Uterus (tissue), 4 donors: Measurements from ENCODE around the gene GNS. TPM values are rescaled to one million over a fixed set of nuclear protein-coding genes. Genes with fewer than 3 reads are reported as not detected.
A peak's percentile ranks its signal among the peaks of the same experiment; 100 is the strongest.

ENCODE experiments used
- DNase-seq, 2 donors: peaks; one replicate each; pipeline ENCODE4 v3.0.0-alpha.2; 2019 to 2020
- H3K27ac ChIP-seq, 2 donors: fragments of 200-600 bp; sonication (generic); 1 replicate in 1 of 2; 2 replicates in 1 of 2; pipeline ENCODE4 v1.5.1; 2016 to 2018
- H3K27me3 ChIP-seq, 2 donors: fragments of 200-600 bp; sonication (generic); one replicate each; pipeline ENCODE4 v1.5.1; 2018 to 2019; ENCODE audit warnings: control low read depth in 1 of 2
- H3K36me3 ChIP-seq, 2 donors: fragments of 200-600 bp; sonication (generic); one replicate each; pipeline ENCODE4 v1.5.1; 2019; ENCODE audit warnings: control low read depth in 1 of 2
- H3K4me1 ChIP-seq, 2 donors: fragments of 200-600 bp; sonication (generic); one replicate each; pipeline ENCODE4 v1.5.1; 2018 to 2019; ENCODE audit warnings: control low read depth in 1 of 2
- H3K4me3 ChIP-seq, 2 donors: fragments of 200-600 bp; sonication (generic); 1 replicate in 1 of 2; 2 replicates in 1 of 2; pipeline ENCODE4 v1.5.1; 2018 to 2019; ENCODE audit warnings: mild to moderate bottlenecking in 1 of 2
- H3K9me3 ChIP-seq, 2 donors: fragments of 200-600 bp; sonication (generic); one replicate each; pipeline ENCODE4 v1.5.1; 2019; ENCODE audit warnings: control low read depth in 1 of 2
- POLR2A ChIP-seq, 2 donors: fragments of 450-650 bp; IDR thresholded peaks; one replicate each; pipeline ENCODE4 v1.6.1; 2016; ENCODE audit warnings: antibody characterized with exemption in 2 of 2, mild to moderate bottlenecking in 1 of 2, moderate library complexity in 1 of 2
- intact Hi-C: fragments of 100-400 bp; cut with DNase I; formaldehyde crosslinking; loops from one replicate; pipeline ENCODE4 v1.15.1; 2023; ENCODE audit warnings: low total_unique reads
- total RNA-seq, 4 donors: library from RNA; depleted of rRNA in 3 of 4; stranded (reverse); fragments of >200 nt in 3 of 4; gene quantifications; one replicate each; pipeline versions ENCODE4 v1.1.0 to v1.2.4, GENCODE V29; 2014 to 2023
- TF ChIP-seq, protein P1 (sequence below), 4 experiments: fragments of 200-600 bp in 2 of 4; fragments of 450-650 bp in 2 of 4; sonication (generic) in 2 of 4; IDR thresholded peaks; one replicate each; pipeline ENCODE4 v1.5.1; 2016 to 2019; ENCODE audit warnings: antibody characterized with exemption in 4 of 4, mild to moderate bottlenecking in 2 of 4, moderate library complexity in 1 of 4
- donor health status: DM: yes; HTN: yes; CAD: no.

Gene GNS
- total RNA-seq, 4 donors from 2014 or later, result 71.5 to 148 (median 116) TPM

DNA sequence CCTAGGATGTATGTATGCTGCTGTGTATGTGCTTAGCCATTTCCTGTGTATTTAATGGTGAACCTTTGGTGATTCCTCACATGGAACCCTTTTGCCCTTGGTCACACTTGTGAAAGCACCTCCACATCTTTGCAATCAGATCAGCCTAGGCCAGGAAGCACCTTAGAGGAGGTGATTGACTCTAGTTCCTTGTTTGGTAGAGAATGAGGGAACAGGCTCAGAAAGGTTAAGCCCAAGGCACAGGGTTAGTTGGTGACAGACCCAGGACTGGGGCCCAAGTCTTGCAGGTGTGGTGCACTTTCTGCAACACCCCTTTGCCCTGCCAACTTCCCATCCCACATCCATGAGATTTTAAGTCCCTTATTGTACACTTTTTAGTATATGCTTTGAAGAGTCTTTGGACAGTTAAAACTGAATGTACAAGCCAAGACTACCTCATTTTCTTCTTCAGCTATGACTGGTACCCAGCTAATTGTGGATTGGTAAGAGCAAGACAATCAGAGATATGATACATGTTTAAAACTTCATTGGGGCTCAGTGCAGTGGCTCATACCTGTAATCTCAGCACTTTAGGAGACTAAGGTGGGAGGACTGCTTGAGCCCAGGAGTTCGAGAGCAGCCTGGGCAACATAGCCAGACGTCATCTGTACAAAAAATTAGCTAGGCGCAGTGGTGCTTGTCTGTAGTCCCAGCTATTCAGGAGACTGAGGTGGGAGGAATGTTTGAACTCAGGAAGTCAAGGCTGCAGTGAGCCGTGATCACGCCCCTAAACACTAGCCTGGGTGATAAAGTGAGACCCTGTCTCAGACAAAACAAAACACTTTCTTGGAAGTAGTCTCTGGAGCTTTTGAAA is 77.8 kb downstream of the GNS start:
- Histone ChIP-seq H3K4me3 (no peak overlapping the region), H3K4me1 (peaks cover 13 to 17% of the 10 kb centered on the region in 2 donors), H3K27ac (peak overlapping the region; percentile 79 to 83), H3K9me3 (no peaks in the 10 kb centered on the region), H3K27me3 (no peaks in the 10 kb centered on the region), H3K36me3 (no peaks in the 10 kb centered on the region)
- intact Hi-C loops, result no loop called here
- TF ChIP-seq, protein P1, sequence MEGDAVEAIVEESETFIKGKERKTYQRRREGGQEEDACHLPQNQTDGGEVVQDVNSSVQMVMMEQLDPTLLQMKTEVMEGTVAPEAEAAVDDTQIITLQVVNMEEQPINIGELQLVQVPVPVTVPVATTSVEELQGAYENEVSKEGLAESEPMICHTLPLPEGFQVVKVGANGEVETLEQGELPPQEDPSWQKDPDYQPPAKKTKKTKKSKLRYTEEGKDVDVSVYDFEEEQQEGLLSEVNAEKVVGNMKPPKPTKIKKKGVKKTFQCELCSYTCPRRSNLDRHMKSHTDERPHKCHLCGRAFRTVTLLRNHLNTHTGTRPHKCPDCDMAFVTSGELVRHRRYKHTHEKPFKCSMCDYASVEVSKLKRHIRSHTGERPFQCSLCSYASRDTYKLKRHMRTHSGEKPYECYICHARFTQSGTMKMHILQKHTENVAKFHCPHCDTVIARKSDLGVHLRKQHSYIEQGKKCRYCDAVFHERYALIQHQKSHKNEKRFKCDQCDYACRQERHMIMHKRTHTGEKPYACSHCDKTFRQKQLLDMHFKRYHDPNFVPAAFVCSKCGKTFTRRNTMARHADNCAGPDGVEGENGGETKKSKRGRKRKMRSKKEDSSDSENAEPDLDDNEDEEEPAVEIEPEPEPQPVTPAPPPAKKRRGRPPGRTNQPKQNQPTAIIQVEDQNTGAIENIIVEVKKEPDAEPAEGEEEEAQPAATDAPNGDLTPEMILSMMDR (IDR thresholded peaks at IDR 0.05), result no peak
- TF ChIP-seq POLR2A (IDR thresholded peaks at IDR 0.05), result no peak
- DNase-seq, result no peak

DNA sequence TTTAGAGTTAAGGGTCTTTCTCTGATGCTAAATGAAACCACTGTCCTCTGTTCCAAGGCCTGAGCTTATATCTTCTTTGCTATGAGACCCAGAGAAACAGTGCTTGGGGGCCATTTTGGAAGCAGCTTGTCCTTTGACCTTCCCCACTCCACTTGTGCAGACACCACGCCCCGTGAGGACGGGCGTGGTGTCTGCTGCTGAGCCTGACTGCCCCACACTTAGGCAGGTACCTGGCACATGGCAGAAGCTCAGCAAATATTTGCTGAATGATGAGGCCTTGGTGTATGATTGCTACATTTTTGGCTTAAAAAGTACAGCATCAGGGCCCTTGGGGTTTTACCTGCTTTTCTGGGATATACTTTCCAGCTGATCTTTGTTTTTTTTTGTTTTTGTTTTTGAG is 79.0 kb downstream of the GNS start:
- peak overlapping the region; percentile 79 to 83 for H3K27ac ChIP-seq
- no peak for DNase-seq
- no peaks in the 10 kb centered on the region for H3K9me3 ChIP-seq
- no peaks in the 10 kb centered on the region for H3K36me3 ChIP-seq
- intact Hi-C loops, result no loop called here
- peaks cover 13 to 17% of the 10 kb centered on the region in 2 donors for H3K4me1 ChIP-seq
- no peaks in the 10 kb centered on the region for H3K27me3 ChIP-seq
- TF ChIP-seq, protein P1 (IDR thresholded peaks at IDR 0.05), result no peak
- TF ChIP-seq POLR2A (IDR thresholded peaks at IDR 0.05), result no peak
- no peak overlapping the region for H3K4me3 ChIP-seq

DNA sequence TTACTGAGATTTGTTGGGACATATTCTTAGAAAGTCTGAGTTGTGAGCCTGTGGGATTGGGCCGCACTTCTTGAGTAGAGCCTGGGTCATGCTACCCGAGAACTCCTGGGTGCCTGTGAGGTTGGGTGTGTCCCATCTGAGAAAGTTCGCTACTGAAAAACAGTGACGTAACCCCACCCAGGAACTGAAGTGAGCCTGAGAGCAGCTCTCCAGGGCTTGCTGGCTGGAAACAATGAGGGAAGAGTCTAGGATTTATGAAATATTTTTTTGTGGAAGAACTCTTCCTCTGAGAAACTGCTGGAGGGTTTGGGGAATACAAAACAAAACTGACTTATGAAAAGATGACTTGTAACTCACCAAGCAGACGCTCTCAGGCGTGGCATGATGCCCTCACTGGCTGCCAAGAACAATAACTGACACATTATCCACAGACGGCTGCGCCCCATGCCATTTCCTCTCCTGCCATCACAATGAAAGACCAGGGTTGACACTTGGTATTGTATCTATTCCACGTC is 79.7 kb downstream of the GNS start:
- H3K4me1 ChIP-seq, result peaks cover 13 to 17% of the 10 kb centered on the region in 2 donors

DNA sequence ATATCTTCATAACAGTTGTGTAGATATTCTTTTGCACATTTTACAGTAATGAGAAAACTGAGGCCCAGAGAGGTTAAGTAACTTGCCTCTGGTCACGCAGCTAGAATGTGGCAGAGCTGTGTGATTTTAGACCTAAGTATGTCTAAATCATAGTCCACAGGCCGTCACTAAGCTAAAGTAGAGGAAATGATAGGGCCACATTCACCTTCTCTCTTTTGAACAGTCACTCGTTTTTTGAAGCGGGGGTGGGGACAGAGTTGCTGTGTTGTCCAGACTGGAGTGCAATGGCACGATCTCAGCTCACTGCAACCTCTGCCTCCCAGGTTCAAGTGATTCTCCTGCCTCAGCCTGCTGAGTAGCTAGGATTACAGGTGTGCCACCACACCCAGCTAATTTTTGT is 80.4 kb downstream of the GNS start:
- H3K27me3 ChIP-seq, result no peaks in the 10 kb centered on the region
- H3K27ac ChIP-seq, result peak overlapping the region; percentile 79 to 83
- no peaks in the 10 kb centered on the region for H3K9me3 ChIP-seq
- H3K4me3 ChIP-seq, result no peak overlapping the region
- peaks cover 13 to 17% of the 10 kb centered on the region in 2 donors for H3K4me1 ChIP-seq
- no peaks in the 10 kb centered on the region for H3K36me3 ChIP-seq
- intact Hi-C loops, result no loop called here
- TF ChIP-seq, protein P1 (IDR thresholded peaks at IDR 0.05), result no peak
- no peak for TF ChIP-seq POLR2A (IDR thresholded peaks at IDR 0.05)
- no peak for DNase-seq

More for the DNA sequence above, 79.7 kb downstream of the GNS start:
- Histone ChIP-seq H3K36me3 (no peaks in the 10 kb centered on the region), H3K27ac (peak overlapping the region; percentile 79 to 83), H3K4me3 (peak overlapping the region in 1 of 2 donors; percentile 3), H3K9me3 (no peaks in the 10 kb centered on the region), H3K27me3 (no peaks in the 10 kb centered on the region)
- TF ChIP-seq, protein P1 (IDR thresholded peaks at IDR 0.05), result no peak
- no peak for TF ChIP-seq POLR2A (IDR thresholded peaks at IDR 0.05)
- intact Hi-C loops, result no loop called here
- DNase-seq, result peak; percentile 58 to 73

DNA sequence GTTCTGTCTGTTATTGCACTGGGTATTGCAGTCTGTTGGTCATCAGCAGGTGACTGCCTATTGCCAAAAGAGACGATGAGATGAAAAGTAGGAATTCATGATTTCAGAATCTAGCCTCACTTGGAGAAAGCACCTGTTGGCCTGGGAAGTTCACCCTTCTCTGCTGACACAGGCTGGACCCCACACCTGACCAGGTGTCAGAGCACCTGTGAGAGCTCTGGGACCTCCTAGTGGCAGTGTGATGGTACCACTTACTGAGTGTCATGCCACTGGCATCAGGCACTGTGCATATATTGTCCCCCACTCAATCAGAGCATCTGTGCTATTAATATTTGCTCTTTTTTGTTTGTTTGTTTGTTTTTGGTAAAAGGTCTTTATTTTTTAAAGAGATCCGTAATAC is 81.0 kb downstream of the GNS start:
- H3K27ac ChIP-seq, result peak overlapping the region; percentile 79 to 83
- H3K4me3 ChIP-seq, result no peak overlapping the region
- H3K36me3 ChIP-seq, result no peaks in the 10 kb centered on the region
- TF ChIP-seq POLR2A (IDR thresholded peaks at IDR 0.05), result no peak
- TF ChIP-seq, protein P1 (IDR thresholded peaks at IDR 0.05), result no peak
- H3K9me3 ChIP-seq, result no peaks in the 10 kb centered on the region
- intact Hi-C loops, result no loop called here
- no peaks in the 10 kb centered on the region for H3K27me3 ChIP-seq
- peaks cover 12 to 17% of the 10 kb centered on the region in 2 donors for H3K4me1 ChIP-seq
- no peak for DNase-seq
